ENCODE results near the gene PPFIA1.
"Not testable (repeated sequence)": the region's sequence is repeated elsewhere in the genome, so short reads cannot be mapped to it uniquely, and the experiment has no call there.

Gene PPFIA1

DNA sequence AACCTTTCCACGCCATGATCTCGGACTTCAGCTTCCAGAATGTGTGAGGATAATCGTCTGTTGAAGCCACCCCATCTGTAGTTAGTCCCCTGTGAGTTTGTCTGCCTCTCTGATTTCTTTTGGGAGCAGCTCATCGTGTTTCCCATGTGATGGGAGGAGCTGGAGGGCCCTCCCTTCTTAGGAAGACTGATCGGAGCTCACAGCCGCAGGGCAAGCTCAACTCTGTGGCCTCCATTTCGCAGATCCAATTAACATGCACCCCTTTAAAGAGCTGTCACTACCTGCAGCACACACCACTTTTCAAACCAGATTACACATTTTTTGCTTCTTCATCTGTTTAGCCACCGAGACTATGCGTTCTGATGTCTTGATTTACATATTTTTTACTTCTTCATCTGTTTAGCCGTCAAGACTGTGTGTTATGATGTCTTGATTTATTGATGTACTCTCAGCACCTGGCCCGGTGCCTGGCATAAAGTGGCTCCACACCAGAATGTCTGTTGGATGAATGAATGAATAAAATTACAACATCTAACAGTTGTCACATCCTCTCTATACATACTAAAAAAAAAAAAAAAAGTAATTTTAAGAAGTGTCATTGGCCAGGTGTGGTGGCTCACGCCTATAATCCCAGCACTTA lies 14.9 kb upstream of the PPFIA1 start:
- Histone ChIP-seq H3K27ac (ENCODE audit: low read length) (no peak overlapping the region), H3K36me3 (replicated peaks; ENCODE audit: insufficient read depth, low read length) (no peaks in the 10 kb centered on the region), H3K4me1 (ENCODE audit: low read length) (no peaks in the 10 kb centered on the region), H3K9me3 (replicated peaks; ENCODE audit: insufficient read depth, low read length) (no peaks in the 10 kb centered on the region), H3K9ac (ENCODE audit: low read length) (no peak overlapping the region), H3K4me2 (ENCODE audit: low read depth, low read length) (no peak overlapping the region), H3K9me2 (replicated peaks; ENCODE audit: insufficient read depth, low read length) (no peaks in the 10 kb centered on the region), H3F3A (ENCODE audit: insufficient read depth, low read length) (no peaks in the 10 kb centered on the region), H3K27me3 (replicated peaks; ENCODE audit: insufficient read depth, low read length) (peaks cover 55% of the 10 kb centered on the region), H3K79me2 (ENCODE audit: low read length) (no peaks in the 10 kb centered on the region), H4K20me1 (ENCODE audit: insufficient read depth, low read length) (no peaks in the 10 kb centered on the region), H3K4me3 (ENCODE audit: low read length) (no peak overlapping the region), H2AFZ (ENCODE audit: low read length) (no peak overlapping the region)
- no peak for DNase-seq
- TF ChIP-seq EZH2phosphoT487 (IDR thresholded peaks at IDR 0.05; ENCODE audit: low read length) (no peak), EZH2 (optimal IDR thresholded peaks at IDR 0.05; ENCODE audit: low read depth, low read length) (no peak)
- TF ChIP-seq, protein P1, sequence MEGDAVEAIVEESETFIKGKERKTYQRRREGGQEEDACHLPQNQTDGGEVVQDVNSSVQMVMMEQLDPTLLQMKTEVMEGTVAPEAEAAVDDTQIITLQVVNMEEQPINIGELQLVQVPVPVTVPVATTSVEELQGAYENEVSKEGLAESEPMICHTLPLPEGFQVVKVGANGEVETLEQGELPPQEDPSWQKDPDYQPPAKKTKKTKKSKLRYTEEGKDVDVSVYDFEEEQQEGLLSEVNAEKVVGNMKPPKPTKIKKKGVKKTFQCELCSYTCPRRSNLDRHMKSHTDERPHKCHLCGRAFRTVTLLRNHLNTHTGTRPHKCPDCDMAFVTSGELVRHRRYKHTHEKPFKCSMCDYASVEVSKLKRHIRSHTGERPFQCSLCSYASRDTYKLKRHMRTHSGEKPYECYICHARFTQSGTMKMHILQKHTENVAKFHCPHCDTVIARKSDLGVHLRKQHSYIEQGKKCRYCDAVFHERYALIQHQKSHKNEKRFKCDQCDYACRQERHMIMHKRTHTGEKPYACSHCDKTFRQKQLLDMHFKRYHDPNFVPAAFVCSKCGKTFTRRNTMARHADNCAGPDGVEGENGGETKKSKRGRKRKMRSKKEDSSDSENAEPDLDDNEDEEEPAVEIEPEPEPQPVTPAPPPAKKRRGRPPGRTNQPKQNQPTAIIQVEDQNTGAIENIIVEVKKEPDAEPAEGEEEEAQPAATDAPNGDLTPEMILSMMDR (IDR thresholded peaks at IDR 0.05; ENCODE audit: low read length): no peak

DNA sequence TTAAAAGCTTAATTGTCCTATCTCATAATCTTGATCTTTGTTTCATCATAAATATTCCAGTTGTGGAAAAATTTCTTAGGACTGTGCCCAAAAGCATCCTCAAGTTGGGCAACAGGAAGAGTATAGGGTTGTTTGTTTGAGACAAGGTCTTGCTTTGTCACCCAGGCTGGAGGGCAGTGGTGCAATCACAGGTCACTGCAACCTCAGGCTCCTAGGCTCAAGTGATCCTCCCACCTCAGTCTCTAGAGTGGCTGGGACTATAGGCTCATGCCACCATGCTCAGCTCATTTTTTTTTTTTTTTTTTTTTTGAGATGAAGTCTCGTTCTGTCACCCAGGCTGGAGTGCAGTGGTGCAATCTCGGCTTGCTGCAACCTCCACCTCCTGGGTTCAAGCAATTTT lies 11.4 kb upstream of the PPFIA1 start:
- DNase-seq; H3F3A ChIP-seq (ENCODE audit: insufficient read depth, low read length); H4K20me1 ChIP-seq (ENCODE audit: insufficient read depth, low read length); H3K4me1 ChIP-seq (ENCODE audit: low read length); H3K9me2 ChIP-seq (replicated peaks; ENCODE audit: insufficient read depth, low read length); H3K4me3 ChIP-seq (ENCODE audit: low read length); H3K9ac ChIP-seq (ENCODE audit: low read length); H3K9me3 ChIP-seq (replicated peaks; ENCODE audit: insufficient read depth, low read length); H2AFZ ChIP-seq (ENCODE audit: low read length); H3K36me3 ChIP-seq (replicated peaks; ENCODE audit: insufficient read depth, low read length); H3K27ac ChIP-seq (ENCODE audit: low read length); H3K79me2 ChIP-seq (ENCODE audit: low read length); H3K4me2 ChIP-seq (ENCODE audit: low read depth, low read length): not testable (repeated sequence)
- peaks cover 42% of the 10 kb centered on the region for H3K27me3 ChIP-seq (replicated peaks; ENCODE audit: insufficient read depth, low read length)

DNA sequence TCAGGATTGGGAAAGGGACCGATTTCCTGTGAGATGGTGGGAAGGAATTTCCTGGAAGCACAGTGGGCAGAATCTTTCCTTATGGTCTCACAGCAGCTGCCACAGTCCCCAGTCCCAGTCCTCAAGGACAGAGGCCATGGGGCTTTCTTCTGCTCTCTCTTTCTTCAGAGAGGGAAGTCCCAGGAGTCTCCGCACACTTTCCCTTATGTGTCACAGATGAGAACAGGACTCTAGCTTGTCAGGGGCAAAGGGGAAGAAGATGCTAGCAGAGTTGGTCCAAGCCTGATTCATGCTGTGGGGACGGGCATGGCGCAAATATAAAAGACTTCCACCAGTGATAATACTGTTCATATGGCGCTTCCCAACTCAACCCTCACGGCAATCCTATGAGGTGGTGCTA lies 7.5 kb upstream of the PPFIA1 start:
- no peak overlapping the region for H3K4me3 ChIP-seq (ENCODE audit: low read length)
- DNase-seq: no peak
- H3K9me2 ChIP-seq (replicated peaks; ENCODE audit: insufficient read depth, low read length): no peaks in the 10 kb centered on the region
- no peaks in the 10 kb centered on the region for H3K4me1 ChIP-seq (ENCODE audit: low read length)
- no peaks in the 10 kb centered on the region for H3K79me2 ChIP-seq (ENCODE audit: low read length)
- H3F3A ChIP-seq (ENCODE audit: insufficient read depth, low read length): no peaks in the 10 kb centered on the region
- no peak overlapping the region for H2AFZ ChIP-seq (ENCODE audit: low read length)
- H3K4me2 ChIP-seq (ENCODE audit: low read depth, low read length): no peak overlapping the region
- peaks cover 47% of the 10 kb centered on the region for H3K27me3 ChIP-seq (replicated peaks; ENCODE audit: insufficient read depth, low read length)
- H4K20me1 ChIP-seq (ENCODE audit: insufficient read depth, low read length): no peaks in the 10 kb centered on the region
- no peak overlapping the region for H3K9ac ChIP-seq (ENCODE audit: low read length)
- no peaks in the 10 kb centered on the region for H3K9me3 ChIP-seq (replicated peaks; ENCODE audit: insufficient read depth, low read length)
- TF ChIP-seq, protein P1 (IDR thresholded peaks at IDR 0.05; ENCODE audit: low read length): no peak
- TF ChIP-seq EZH2 (optimal IDR thresholded peaks at IDR 0.05; ENCODE audit: low read depth, low read length) (no peak), EZH2phosphoT487 (IDR thresholded peaks at IDR 0.05; ENCODE audit: low read length) (no peak)
- H3K27ac ChIP-seq (ENCODE audit: low read length): no peak overlapping the region
- no peaks in the 10 kb centered on the region for H3K36me3 ChIP-seq (replicated peaks; ENCODE audit: insufficient read depth, low read length)

DNA sequence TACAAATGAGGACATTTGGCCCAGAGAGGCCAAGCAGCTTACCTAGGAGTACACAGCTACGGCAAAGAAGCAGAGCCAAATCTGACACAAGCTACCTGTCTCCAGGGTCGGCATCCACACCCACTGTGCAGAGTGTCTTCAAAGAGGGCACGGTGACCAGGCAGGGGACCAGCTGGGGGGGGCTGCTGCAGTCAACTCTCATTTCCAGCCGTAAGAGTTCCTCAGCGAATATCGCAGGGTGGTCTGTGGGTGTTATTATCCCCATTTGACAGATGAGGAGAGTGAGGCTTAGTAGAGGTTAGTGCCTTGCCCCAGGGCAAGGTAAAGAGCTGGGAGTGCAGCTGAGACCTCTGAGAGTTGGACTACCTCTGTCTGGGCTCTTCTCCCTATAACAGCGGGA lies 7.1 kb upstream of the PPFIA1 start:
- Histone ChIP-seq H2AFZ (ENCODE audit: low read length) (no peak overlapping the region), H3K4me3 (ENCODE audit: low read length) (no peak overlapping the region), H3F3A (ENCODE audit: insufficient read depth, low read length) (no peaks in the 10 kb centered on the region)

More for the DNA sequence above, 7.1 kb upstream of the PPFIA1 start:
- Histone ChIP-seq H3K4me2 (ENCODE audit: low read depth, low read length) (no peak overlapping the region), H3K4me1 (ENCODE audit: low read length) (no peaks in the 10 kb centered on the region), H3K9me2 (replicated peaks; ENCODE audit: insufficient read depth, low read length) (no peaks in the 10 kb centered on the region), H3K36me3 (replicated peaks; ENCODE audit: insufficient read depth, low read length) (no peaks in the 10 kb centered on the region), H3K27me3 (replicated peaks; ENCODE audit: insufficient read depth, low read length) (peaks cover 50% of the 10 kb centered on the region), H4K20me1 (ENCODE audit: insufficient read depth, low read length) (no peaks in the 10 kb centered on the region), H3K27ac (ENCODE audit: low read length) (no peak overlapping the region), H3K9ac (ENCODE audit: low read length) (no peak overlapping the region), H3K9me3 (replicated peaks; ENCODE audit: insufficient read depth, low read length) (no peaks in the 10 kb centered on the region), H3K79me2 (ENCODE audit: low read length) (no peaks in the 10 kb centered on the region)
- TF ChIP-seq EZH2 (optimal IDR thresholded peaks at IDR 0.05; ENCODE audit: low read depth, low read length) (no peak), EZH2phosphoT487 (IDR thresholded peaks at IDR 0.05; ENCODE audit: low read length) (no peak)
- TF ChIP-seq, protein P1 (IDR thresholded peaks at IDR 0.05; ENCODE audit: low read length): no peak
- DNase-seq: no peak

Data from MM.1S (cell line).